ENCODE data around the gene AFG1L. TPM values are rescaled to one million over a fixed set of nuclear protein-coding genes. Genes with fewer than 3 reads are reported as not detected.

The AFG1L gene
- total and polyA plus RNA-seq, 2 donors = 3.9 to 9.8 TPM

GRCh38 chr6:108350528-108350927, 55.7 kb downstream of the AFG1L start:
- Histone ChIP-seq H3K27ac (ENCODE audit: low read depth in 1 of 2, low read length in 1 of 2) (no peak overlapping the region), H3K4me3 (ENCODE audit: low read length in 2 of 2) (no peak overlapping the region), H3K9me3 (ENCODE audit: control insufficient read depth in 2 of 2, insufficient read depth in 1 of 2, low read length in 1 of 2) (no peaks in the 10 kb centered on the region), H3K27me3 (ENCODE audit: control insufficient read depth in 2 of 2, insufficient read depth in 1 of 2, low read length in 1 of 2) (no peaks in the 10 kb centered on the region), H3K4me1 (ENCODE audit: control insufficient read depth in 2 of 2, insufficient read depth in 2 of 2, low read length in 2 of 2) (no peaks in the 10 kb centered on the region), H3K36me3 (ENCODE audit: control insufficient read depth in 2 of 2, insufficient read depth in 2 of 2, low read length in 1 of 2) (no peaks in the 10 kb centered on the region)
- WGBS = 98% methylated on average over 1 of the region's 1 CpG
- no peak for DNase-seq (ENCODE audit: low read depth in 6 of 9, low spot score in 9 of 9)

- no peaks in the 10 kb centered on the region for H3K36me3 ChIP-seq (ENCODE audit: control insufficient read depth in 2 of 2, insufficient read depth in 2 of 2, low read length in 1 of 2)
- no peaks in the 10 kb centered on the region for H3K27me3 ChIP-seq (ENCODE audit: control insufficient read depth in 2 of 2, insufficient read depth in 1 of 2, low read length in 1 of 2)
- no peaks in the 10 kb centered on the region for H3K9me3 ChIP-seq (ENCODE audit: control insufficient read depth in 2 of 2, insufficient read depth in 1 of 2, low read length in 1 of 2)
- no peaks in the 10 kb centered on the region for H3K4me1 ChIP-seq (ENCODE audit: control insufficient read depth in 2 of 2, insufficient read depth in 2 of 2, low read length in 2 of 2)
- no peak overlapping the region for H3K4me3 ChIP-seq (ENCODE audit: low read length in 2 of 2)
- 94% methylated on average over 1 of the region's 1 CpG for WGBS
- DNase-seq (ENCODE audit: low read depth in 6 of 9, low spot score in 9 of 9) = no peak
- no peak overlapping the region for H3K27ac ChIP-seq (ENCODE audit: low read depth in 1 of 2, low read length in 1 of 2)
Measured at GRCh38 chr6:108353853-108354252, 59.0 kb downstream of the AFG1L start.

DNA sequence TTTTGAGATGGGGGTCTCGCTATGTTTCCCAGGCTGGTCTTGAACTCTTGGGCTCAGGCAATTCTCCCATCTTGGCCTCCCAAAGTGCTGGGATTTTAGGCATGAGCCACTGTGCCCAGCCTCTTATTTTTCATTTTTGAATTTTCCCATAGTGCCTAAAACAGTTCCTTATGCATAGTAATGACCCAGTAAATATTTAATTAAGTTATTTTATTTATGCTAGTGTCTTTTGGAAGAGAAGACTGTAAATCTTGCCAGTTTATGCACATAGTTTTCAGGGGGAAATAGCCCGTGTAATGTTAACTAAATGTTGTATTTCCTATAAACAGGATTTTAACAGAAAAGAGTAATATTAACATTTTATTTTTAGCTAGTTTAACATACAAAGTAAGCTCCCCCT, 60.3 kb downstream of the AFG1L start:
- no peaks in the 10 kb centered on the region for H3K36me3 ChIP-seq (ENCODE audit: control insufficient read depth in 2 of 2, insufficient read depth in 2 of 2, low read length in 1 of 2)
- H3K27me3 ChIP-seq (ENCODE audit: control insufficient read depth in 2 of 2, insufficient read depth in 1 of 2, low read length in 1 of 2) = no peaks in the 10 kb centered on the region
- no peak overlapping the region for H3K27ac ChIP-seq (ENCODE audit: low read depth in 1 of 2, low read length in 1 of 2)
- no peak for DNase-seq (ENCODE audit: low read depth in 6 of 9, low spot score in 9 of 9)
- H3K9me3 ChIP-seq (ENCODE audit: control insufficient read depth in 2 of 2, insufficient read depth in 1 of 2, low read length in 1 of 2) = no peaks in the 10 kb centered on the region
- H3K4me3 ChIP-seq (ENCODE audit: low read length in 2 of 2) = no peak overlapping the region
- 97% methylated on average over 2 of the region's 2 CpGs for WGBS
- H3K4me1 ChIP-seq (ENCODE audit: control insufficient read depth in 2 of 2, insufficient read depth in 2 of 2, low read length in 2 of 2) = no peaks in the 10 kb centered on the region

DNA sequence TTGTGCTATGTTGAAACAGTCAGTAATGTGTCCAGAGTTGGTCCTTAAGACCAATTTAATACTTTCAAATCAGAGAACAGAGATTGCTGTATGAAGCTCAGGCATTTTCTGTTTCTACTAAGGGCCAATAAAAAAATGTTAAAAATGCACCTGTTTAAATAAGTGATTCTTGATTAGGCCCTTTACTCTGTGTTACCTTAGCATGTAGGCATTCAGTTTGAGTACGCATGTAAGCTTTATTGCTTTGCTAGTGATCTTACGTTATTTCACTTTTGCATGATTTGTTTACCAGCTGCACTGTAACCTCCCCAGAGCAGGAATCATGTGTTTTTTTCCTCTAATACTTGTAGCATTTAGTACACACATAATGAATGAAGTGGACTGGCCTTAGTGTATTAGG, 61.0 kb downstream of the AFG1L start:
- Histone ChIP-seq H3K4me1 (ENCODE audit: control insufficient read depth in 2 of 2, insufficient read depth in 2 of 2, low read length in 2 of 2) (no peaks in the 10 kb centered on the region), H3K9me3 (ENCODE audit: control insufficient read depth in 2 of 2, insufficient read depth in 1 of 2, low read length in 1 of 2) (no peaks in the 10 kb centered on the region), H3K36me3 (ENCODE audit: control insufficient read depth in 2 of 2, insufficient read depth in 2 of 2, low read length in 1 of 2) (no peaks in the 10 kb centered on the region), H3K27ac (ENCODE audit: low read depth in 1 of 2, low read length in 1 of 2) (no peak overlapping the region), H3K4me3 (ENCODE audit: low read length in 2 of 2) (no peak overlapping the region), H3K27me3 (ENCODE audit: control insufficient read depth in 2 of 2, insufficient read depth in 1 of 2, low read length in 1 of 2) (no peaks in the 10 kb centered on the region)
- WGBS = over 99% methylated on average over 2 of the region's 2 CpGs
- no peak for DNase-seq (ENCODE audit: low read depth in 6 of 9, low spot score in 9 of 9)

GRCh38 chr6:108359901-108360882, 65.3 kb downstream of the AFG1L start:
- 75% methylated on average over 5 of the region's 5 CpGs for WGBS
- DNase-seq (ENCODE audit: low read depth in 6 of 9, low spot score in 9 of 9) = peak in 1 of 9 donors; percentile 13

GRCh38 chr6:108360919-108361311, 66.1 kb downstream of the AFG1L start:
- no peaks in the 10 kb centered on the region for H3K36me3 ChIP-seq (ENCODE audit: control insufficient read depth in 2 of 2, insufficient read depth in 2 of 2, low read length in 1 of 2)
- no peaks in the 10 kb centered on the region for H3K4me1 ChIP-seq (ENCODE audit: control insufficient read depth in 2 of 2, insufficient read depth in 2 of 2, low read length in 2 of 2)
- H3K4me3 ChIP-seq (ENCODE audit: low read length in 2 of 2) = no peak overlapping the region
- no peaks in the 10 kb centered on the region for H3K9me3 ChIP-seq (ENCODE audit: control insufficient read depth in 2 of 2, insufficient read depth in 1 of 2, low read length in 1 of 2)
- 97% methylated on average over 2 of the region's 2 CpGs for whole genome bisulfite sequencing
- H3K27me3 ChIP-seq (ENCODE audit: control insufficient read depth in 2 of 2, insufficient read depth in 1 of 2, low read length in 1 of 2) = no peaks in the 10 kb centered on the region
- H3K27ac ChIP-seq (ENCODE audit: low read depth in 1 of 2, low read length in 1 of 2) = no peak overlapping the region
- DNase-seq (ENCODE audit: low read depth in 6 of 9, low spot score in 9 of 9) = no peak

More at GRCh38 chr6:108359901-108360882, 65.3 kb downstream of the AFG1L start:
- Histone ChIP-seq H3K27me3 (ENCODE audit: control insufficient read depth in 2 of 2, insufficient read depth in 1 of 2, low read length in 1 of 2) (no peaks in the 10 kb centered on the region), H3K4me1 (ENCODE audit: control insufficient read depth in 2 of 2, insufficient read depth in 2 of 2, low read length in 2 of 2) (no peaks in the 10 kb centered on the region), H3K4me3 (ENCODE audit: low read length in 2 of 2) (no peak overlapping the region), H3K27ac (ENCODE audit: low read depth in 1 of 2, low read length in 1 of 2) (no peak overlapping the region), H3K9me3 (ENCODE audit: control insufficient read depth in 2 of 2, insufficient read depth in 1 of 2, low read length in 1 of 2) (no peaks in the 10 kb centered on the region), H3K36me3 (ENCODE audit: control insufficient read depth in 2 of 2, insufficient read depth in 2 of 2, low read length in 1 of 2) (no peaks in the 10 kb centered on the region)

DNA sequence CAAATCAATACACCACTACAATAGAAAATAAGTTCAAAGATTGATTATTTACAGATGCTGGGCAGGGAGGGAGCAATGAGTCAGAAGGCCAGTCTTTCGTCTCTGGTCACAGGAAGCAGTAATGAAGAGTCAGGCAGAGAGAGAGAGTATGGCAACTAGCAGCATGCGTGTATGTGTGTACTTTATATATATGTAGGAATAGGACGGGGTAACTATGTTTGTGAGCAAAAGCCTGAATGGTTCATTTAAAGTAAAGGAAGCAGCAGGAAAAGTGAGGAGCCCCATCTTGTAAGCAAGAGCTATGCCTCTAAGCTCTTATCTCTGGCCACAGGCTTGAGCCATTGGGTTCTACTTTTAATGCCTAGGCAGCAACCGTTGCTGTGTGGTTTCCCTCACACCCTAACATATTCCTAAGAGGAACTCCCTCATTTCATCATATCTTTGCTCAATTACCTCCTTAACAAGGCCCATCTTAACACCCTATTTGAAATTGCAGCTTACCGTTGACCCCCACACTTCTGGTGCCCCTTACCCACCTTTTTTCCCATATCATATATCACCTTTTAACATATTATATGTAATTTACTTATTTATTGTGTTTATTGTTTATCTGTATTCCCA, 66.6 kb downstream of the AFG1L start:
- Histone ChIP-seq H3K4me1 (ENCODE audit: control insufficient read depth in 2 of 2, insufficient read depth in 2 of 2, low read length in 2 of 2) (no peaks in the 10 kb centered on the region), H3K27ac (ENCODE audit: low read depth in 1 of 2, low read length in 1 of 2) (no peak overlapping the region), H3K4me3 (ENCODE audit: low read length in 2 of 2) (no peak overlapping the region), H3K36me3 (ENCODE audit: control insufficient read depth in 2 of 2, insufficient read depth in 2 of 2, low read length in 1 of 2) (no peaks in the 10 kb centered on the region), H3K9me3 (ENCODE audit: control insufficient read depth in 2 of 2, insufficient read depth in 1 of 2, low read length in 1 of 2) (no peaks in the 10 kb centered on the region), H3K27me3 (ENCODE audit: control insufficient read depth in 2 of 2, insufficient read depth in 1 of 2, low read length in 1 of 2) (no peaks in the 10 kb centered on the region)
- WGBS = 65% methylated on average over 5 of the region's 5 CpGs
- DNase-seq (ENCODE audit: low read depth in 6 of 9, low spot score in 9 of 9) = no peak

DNA sequence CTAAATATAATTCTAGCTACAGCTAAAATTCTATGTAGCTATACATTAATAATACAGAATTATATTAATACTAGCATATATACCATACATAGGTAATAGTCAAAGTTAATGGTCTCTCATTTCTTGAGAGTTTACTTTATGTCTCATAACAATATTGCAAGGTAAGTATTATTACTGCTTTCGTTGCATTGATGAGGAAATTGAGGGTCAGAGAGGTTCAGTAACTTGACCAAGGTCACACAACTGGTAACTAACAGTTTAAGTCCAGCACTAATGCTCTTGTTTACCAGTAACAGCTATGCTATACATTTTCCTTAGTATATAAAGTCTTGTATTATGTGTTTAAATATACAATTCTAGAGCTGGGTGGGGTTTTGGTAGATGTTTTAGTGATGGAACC, 67.6 kb downstream of the AFG1L start:
- no peak overlapping the region for H3K4me3 ChIP-seq (ENCODE audit: low read length in 2 of 2)
- no peaks in the 10 kb centered on the region for H3K4me1 ChIP-seq (ENCODE audit: control insufficient read depth in 2 of 2, insufficient read depth in 2 of 2, low read length in 2 of 2)
- DNase-seq (ENCODE audit: low read depth in 6 of 9, low spot score in 9 of 9) = no peak
- no peak overlapping the region for H3K27ac ChIP-seq (ENCODE audit: low read depth in 1 of 2, low read length in 1 of 2)
- WGBS = 98% methylated on average over 1 of the region's 1 CpG
- H3K27me3 ChIP-seq (ENCODE audit: control insufficient read depth in 2 of 2, insufficient read depth in 1 of 2, low read length in 1 of 2) = no peaks in the 10 kb centered on the region
- no peaks in the 10 kb centered on the region for H3K36me3 ChIP-seq (ENCODE audit: control insufficient read depth in 2 of 2, insufficient read depth in 2 of 2, low read length in 1 of 2)
- H3K9me3 ChIP-seq (ENCODE audit: control insufficient read depth in 2 of 2, insufficient read depth in 1 of 2, low read length in 1 of 2) = no peaks in the 10 kb centered on the region

DNA sequence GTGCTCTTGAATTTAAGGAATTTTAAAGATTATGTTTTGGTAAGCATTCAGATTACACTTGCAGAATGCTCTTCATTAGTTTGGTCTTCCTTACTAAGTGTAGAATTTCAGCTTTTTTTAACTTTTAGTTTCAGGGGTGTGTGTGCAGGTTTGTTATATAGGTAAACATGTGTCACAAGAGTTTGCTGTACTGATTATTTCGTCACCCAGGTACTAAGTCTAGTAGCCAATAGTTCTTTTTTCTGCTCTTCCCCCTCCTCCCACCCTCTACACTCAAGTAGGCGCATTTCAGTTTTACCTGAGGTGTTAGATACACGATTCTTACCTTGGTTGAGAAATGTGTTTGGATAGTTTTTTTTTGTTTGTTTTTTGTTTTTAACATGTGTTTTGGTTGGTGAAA, 68.3 kb downstream of the AFG1L start:
- H3K4me1 ChIP-seq (ENCODE audit: control insufficient read depth in 2 of 2, insufficient read depth in 2 of 2, low read length in 2 of 2) = no peaks in the 10 kb centered on the region
- H3K9me3 ChIP-seq (ENCODE audit: control insufficient read depth in 2 of 2, insufficient read depth in 1 of 2, low read length in 1 of 2) = no peaks in the 10 kb centered on the region
- no peaks in the 10 kb centered on the region for H3K27me3 ChIP-seq (ENCODE audit: control insufficient read depth in 2 of 2, insufficient read depth in 1 of 2, low read length in 1 of 2)
- H3K27ac ChIP-seq (ENCODE audit: low read depth in 1 of 2, low read length in 1 of 2) = no peak overlapping the region
- no peak for DNase-seq (ENCODE audit: low read depth in 6 of 9, low spot score in 9 of 9)
- no peak overlapping the region for H3K4me3 ChIP-seq (ENCODE audit: low read length in 2 of 2)
- WGBS = 77% methylated on average over 3 of the region's 3 CpGs
- no peaks in the 10 kb centered on the region for H3K36me3 ChIP-seq (ENCODE audit: control insufficient read depth in 2 of 2, insufficient read depth in 2 of 2, low read length in 1 of 2)
